ENCODE data around the gene KCNK4. TPM values are rescaled to one million over a fixed set of nuclear protein-coding genes. Genes with fewer than 3 reads are reported as not detected.
"Not testable (repeated sequence)": the region's sequence is repeated elsewhere in the genome, so short reads cannot be mapped to it uniquely, and the experiment has no call there.

The KCNK4 gene
- not detected for total RNA-seq

- no peak for DNase-seq
Observed at GRCh38 chr11:64291262-64291751, at the start of gene KCNK4. TSS of gene KCNK4 (plus strand) at chr11:64291302. CDS start at chr11:64293019, 1,717 bp downstream.

GRCh38 chr11:64241491-64242374, 49.4 kb upstream of the KCNK4 start:
- DNase-seq: peak; percentile 58

- no peak for DNase-seq
Observed at GRCh38 chr11:64243236-64243854, 47.8 kb upstream of the KCNK4 start.

GRCh38 chr11:64244107-64244506, 47.0 kb upstream of the KCNK4 start:
- DNase-seq: no peak

GRCh38 chr11:64244966-64245365, 46.1 kb upstream of the KCNK4 start:
- no peak for DNase-seq

GRCh38 chr11:64245401-64245796, 45.7 kb upstream of the KCNK4 start:
- peak; percentile 90 for DNase-seq

- peak; percentile 90 for DNase-seq
Observed at GRCh38 chr11:64245797-64246620, 45.1 kb upstream of the KCNK4 start.

- DNase-seq: not testable (repeated sequence)
Observed at GRCh38 chr11:64246621-64246870, 44.6 kb upstream of the KCNK4 start.

GRCh38 chr11:64246871-64247728, 44.0 kb upstream of the KCNK4 start, which contains the start of gene PPP1R14B:
TSS of gene PPP1R14B (minus strand) at chr11:64246943. CDS start at chr11:64246673, 270 bp downstream.
- DNase-seq: peak; percentile 95

- DNase-seq: peak; percentile 54
Observed at GRCh38 chr11:64247729-64248531, 43.2 kb upstream of the KCNK4 start.

GRCh38 chr11:64248578-64248977, 42.5 kb upstream of the KCNK4 start:
- DNase-seq: no peak

GRCh38 chr11:64249038-64249437, 42.1 kb upstream of the KCNK4 start:
- no peak for DNase-seq

- DNase-seq: no peak
Observed at GRCh38 chr11:64249563-64250414, 41.3 kb upstream of the KCNK4 start.

GRCh38 chr11:64250415-64251015, 40.6 kb upstream of the KCNK4 start:
- no peak for DNase-seq

- peak; percentile 62 for DNase-seq
Observed at GRCh38 chr11:64251016-64251752, 39.9 kb upstream of the KCNK4 start, which contains the start of gene PLCB3. TSS of gene PLCB3 (plus strand) at chr11:64251530. CDS start at chr11:64251650, 120 bp downstream.

GRCh38 chr11:64251753-64252002, 39.4 kb upstream of the KCNK4 start:
- no peak for DNase-seq

GRCh38 chr11:64252003-64252872, 38.9 kb upstream of the KCNK4 start:
- DNase-seq: no peak

GRCh38 chr11:64253043-64253442, 38.1 kb upstream of the KCNK4 start:
- no peak for DNase-seq

Data from tongue (tissue), 2 donors.